HL-60 (cell line): ENCODE results near the gene MCUB.

Experiments used
- DNase-seq, 2 experiments: peaks; one replicate each; pipeline ENCODE4 v3.0.0-alpha.2; 2010 to 2020; ENCODE audit warnings: low read depth in 1 of 2, low spot score in 1 of 2
- H3K27ac ChIP-seq: fragments of 250-450 bp; sonication (Bioruptor Pico); replicated peaks from 2 replicates; pipeline ENCODE4 v1.5.1; 2020; ENCODE audit warnings: mild to moderate bottlenecking, moderate library complexity
- H3K27me3 ChIP-seq: fragments of 250-450 bp; sonication (Bioruptor Pico); 2 replicates; pipeline ENCODE4 v1.5.1; 2021; ENCODE audit warnings: mild to moderate bottlenecking, moderate library complexity; ENCODE audit not compliant: insufficient read depth, poor library complexity, severe bottlenecking
- H3K4me3 ChIP-seq: replicated peaks from 2 replicates; pipeline ENCODE4 v1.5.1; 2011; ENCODE audit warnings: mild to moderate bottlenecking, control low read depth, low read length; ENCODE audit not compliant: insufficient read depth
- CTCF ChIP-seq: IDR thresholded peaks from one replicate; pipeline ENCODE4 v1.5.1; 2011; ENCODE audit warnings: low read length, control low read depth, inconsistent platforms; ENCODE audit not compliant: insufficient read depth
- GABPA ChIP-seq: IDR thresholded peaks from 2 replicates; pipeline ENCODE4 v1.6.1; 2012; ENCODE audit warnings: low read depth
- POLR2AphosphoS5 ChIP-seq: IDR thresholded peaks from 2 replicates; pipeline ENCODE4 v1.6.1; 2012; ENCODE audit warnings: low read depth
- REST ChIP-seq: IDR thresholded peaks from 2 replicates; pipeline ENCODE4 v1.6.1; 2012; ENCODE audit warnings: low read depth; ENCODE audit not compliant: insufficient replicate concordance
- SPI1 ChIP-seq: IDR thresholded peaks from 2 replicates; pipeline ENCODE4 v1.6.1; 2012; ENCODE audit warnings: low read depth, mild to moderate bottlenecking, borderline replicate concordance

The MCUB gene

GRCh38 chr4:109728385-109728784, 168.3 kb downstream of the MCUB start:
- Histone ChIP-seq H3K4me3 (no peak overlapping the region), H3K27ac (no peak overlapping the region), H3K27me3 (no peaks in the 10 kb centered on the region)
- DNase-seq = no peak
- TF ChIP-seq CTCF (no peak), GABPA (no peak), POLR2AphosphoS5 (no peak), REST (no peak), SPI1 (no peak)

- H3K27me3 ChIP-seq = no peaks in the 10 kb centered on the region
- peak in 1 of 2 experiments; percentile 24 for DNase-seq
- TF ChIP-seq GABPA = no peak
- TF ChIP-seq SPI1 = no peak
- TF ChIP-seq POLR2AphosphoS5 = no peak
- no peak for TF ChIP-seq REST
- TF ChIP-seq CTCF = no peak
- H3K4me3 ChIP-seq = peak overlapping the region; percentile 96
- H3K27ac ChIP-seq = peak overlapping the region; percentile 38
These were observed 169.2 kb downstream of the MCUB start for GRCh38 chr4:109729117-109729717.

GRCh38 chr4:109729718-109730618, 169.9 kb downstream of the MCUB start, which contains the start of gene PLA2G12A:
Gene PLA2G12A (minus strand): TSS chr4:109730070. CDS start chr4:109729809, 261 bp downstream.
- DNase-seq = peak; percentile 41 to 51
- Histone ChIP-seq H3K27me3 (no peaks in the 10 kb centered on the region), H3K27ac (peak within 1 kb of the TSS; percentile 66), H3K4me3 (peak within 1 kb of the TSS; percentile 96)
- peak; percentile 38; the same call in 1 of the 2 replicates for TF ChIP-seq POLR2AphosphoS5
- no peak for TF ChIP-seq SPI1
